GM19099 (cell line): ENCODE measurements around the gene KIF20A.

ENCODE experiments used
- POLR2A ChIP-seq: IDR thresholded peaks from 3 replicates; pipeline ENCODE4 v1.6.1; 2011; ENCODE audit warnings: low read depth; ENCODE audit not compliant: insufficient read length; ENCODE audit errors: extremely low read depth

The KIF20A gene

DNA sequence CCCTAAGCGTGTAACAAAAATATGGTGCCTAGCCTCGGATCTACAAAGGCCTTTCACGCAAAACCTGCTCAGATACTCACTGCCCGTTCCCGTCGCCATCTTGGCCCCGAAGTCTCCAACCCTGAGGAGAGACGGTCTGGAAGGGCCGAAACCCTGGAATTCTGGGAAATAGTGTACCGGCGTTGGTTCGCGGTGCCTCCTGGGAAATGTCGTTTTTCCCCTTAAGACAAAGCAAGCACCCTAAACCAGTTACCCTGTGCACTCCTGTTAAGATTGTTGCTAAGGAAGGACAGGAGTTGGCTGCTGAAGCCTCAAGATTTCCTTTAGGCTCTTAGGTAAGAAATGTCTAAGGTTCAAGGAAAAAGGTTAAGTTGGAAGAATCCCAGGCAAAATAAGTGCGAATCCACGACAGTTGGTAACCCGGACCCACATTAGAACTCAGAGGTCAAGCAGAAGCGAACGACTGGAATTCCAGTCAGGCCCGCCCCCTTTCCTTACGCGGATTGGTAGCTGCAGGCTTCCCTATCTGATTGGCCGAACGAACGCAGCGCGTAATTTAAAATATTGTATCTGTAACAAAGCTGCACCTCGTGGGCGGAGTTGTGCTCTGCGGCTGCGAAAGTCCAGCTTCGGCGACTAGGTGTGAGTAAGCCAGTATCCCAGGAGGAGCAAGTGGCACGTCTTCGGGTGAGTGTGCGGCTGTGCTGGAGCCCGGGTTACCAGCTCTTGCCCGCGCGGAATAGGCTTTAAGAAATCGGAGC is at the start of gene KIF20A, which contains the start of gene BRD8:
KIF20A (plus strand) TSS at position 597 of the 761 bp plus-strand sequence. CDS start 569 bp downstream, outside the sequence.
BRD8 (minus strand) TSS at position 115 of the 761 bp plus-strand sequence; CDS start at position 99, 16 bp downstream.
- peak; percentile 77 for TF ChIP-seq POLR2A

DNA sequence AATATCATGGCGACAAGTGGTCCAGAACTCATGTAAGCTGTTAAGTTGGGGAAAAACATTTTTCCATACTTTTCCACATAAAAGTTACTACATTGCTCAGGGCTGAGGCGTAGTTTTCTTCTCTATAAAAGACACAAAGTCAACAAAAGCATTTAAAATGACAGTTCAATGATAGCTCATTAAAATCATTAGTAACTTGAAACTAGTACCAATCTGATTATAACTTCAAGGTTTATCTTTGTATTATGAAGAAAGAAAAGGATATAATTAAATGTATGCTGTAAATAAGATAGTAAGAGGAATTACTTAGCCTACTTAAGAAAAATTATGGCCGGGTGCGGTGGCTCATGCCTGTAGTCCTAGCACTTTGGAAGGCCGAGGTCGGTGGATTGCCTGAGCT is 49.6 kb upstream of the KIF20A start:
- no peak for TF ChIP-seq POLR2A

DNA sequence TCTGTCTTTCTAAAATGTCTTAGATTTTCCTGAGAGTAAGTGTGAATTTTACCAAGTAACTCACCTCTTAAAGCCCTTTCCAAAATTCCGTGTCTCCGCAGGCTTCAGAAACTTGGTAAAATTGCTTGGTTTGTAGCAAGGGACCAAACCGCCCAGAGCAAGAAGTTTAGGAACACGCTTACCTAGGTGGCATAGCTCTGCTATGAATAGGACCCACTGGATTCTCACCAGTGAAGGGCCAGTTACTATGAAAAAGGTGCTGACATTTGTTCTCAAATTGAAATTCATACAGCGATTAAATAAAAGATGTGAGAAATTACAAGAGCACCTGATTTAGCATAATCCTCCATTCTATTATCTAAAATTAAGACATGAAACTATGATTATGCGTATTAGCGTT is 46.4 kb upstream of the KIF20A start:
- TF ChIP-seq POLR2A: no peak

DNA sequence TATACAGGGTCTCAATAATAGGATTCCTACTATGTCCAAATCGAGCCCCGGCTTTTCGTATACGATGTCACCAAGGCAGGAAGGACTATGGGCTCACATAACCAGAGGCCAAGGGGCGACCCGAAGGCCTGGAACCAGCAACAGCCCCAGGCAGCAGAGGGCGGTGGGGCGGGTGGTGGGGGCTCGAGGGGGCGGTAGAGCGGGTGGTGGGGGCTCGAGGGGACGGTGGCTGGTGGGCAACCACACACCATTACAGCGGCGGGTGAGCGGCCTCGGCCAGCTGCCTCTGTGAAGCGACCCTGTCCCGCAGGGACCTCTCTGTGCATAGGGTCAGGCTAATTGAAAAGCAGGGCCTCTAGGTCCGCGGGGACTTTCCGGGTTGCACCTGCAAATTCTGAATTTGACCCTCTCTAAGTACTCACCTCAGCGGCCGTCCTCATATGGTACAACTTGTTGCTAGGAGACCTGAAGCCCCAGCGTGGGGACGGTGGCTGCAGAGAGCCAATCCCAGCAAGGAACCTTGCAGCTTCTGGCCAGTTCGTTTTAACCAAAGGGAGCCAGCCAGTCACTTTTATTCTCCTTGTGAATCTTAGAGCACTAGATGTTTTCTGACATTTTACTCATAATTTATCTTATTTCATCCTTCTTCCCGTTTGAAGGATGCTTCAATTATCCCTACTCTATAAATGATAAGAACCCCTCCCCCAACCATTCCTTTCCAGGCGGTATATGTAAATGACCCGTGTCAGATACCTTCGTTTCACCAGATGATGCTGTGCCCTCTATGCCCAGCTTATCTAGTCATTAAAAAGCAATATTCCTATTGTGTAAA is 39.7 kb upstream of the KIF20A start, which contains the start of gene NME5:
NME5 (minus strand) TSS at position 480 of the 832 bp plus-strand sequence. CDS start 648 bp downstream, outside the sequence.
- TF ChIP-seq POLR2A: no peak

DNA sequence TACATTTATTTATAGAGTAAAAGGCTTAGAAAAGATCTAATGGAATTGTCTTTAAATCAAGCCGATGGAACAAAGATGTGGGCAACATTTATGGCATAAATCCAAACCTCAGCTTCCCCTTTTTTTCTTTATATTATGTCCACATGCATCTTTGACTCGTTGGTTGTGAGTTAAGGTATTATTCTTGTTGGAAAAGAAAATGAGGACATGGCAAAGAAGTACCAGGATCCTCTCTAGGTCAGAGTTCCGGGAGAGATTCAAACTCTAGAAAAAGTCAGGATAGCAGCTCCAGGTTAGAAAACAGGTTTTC is 39.2 kb upstream of the KIF20A start:
- no peak for TF ChIP-seq POLR2A

DNA sequence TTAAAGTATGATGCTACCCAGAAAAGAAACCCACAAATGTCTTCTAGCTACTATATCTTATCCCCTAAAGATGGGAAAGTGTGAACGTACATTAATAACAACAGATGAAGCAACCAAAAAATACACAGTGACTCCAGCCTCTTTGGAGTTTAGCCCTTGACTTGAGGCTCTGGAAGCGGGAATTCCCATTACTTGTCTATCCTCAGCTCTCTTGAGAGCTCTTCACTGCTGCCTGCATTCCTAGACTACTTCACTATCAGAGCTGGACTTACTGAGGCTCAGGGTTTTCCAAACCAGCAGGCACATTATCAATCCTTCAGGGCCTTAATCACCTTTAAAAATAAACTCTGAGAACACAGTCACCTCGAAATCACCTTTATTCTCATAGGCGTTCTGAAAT is 38.6 kb upstream of the KIF20A start:
- TF ChIP-seq POLR2A: no peak

DNA sequence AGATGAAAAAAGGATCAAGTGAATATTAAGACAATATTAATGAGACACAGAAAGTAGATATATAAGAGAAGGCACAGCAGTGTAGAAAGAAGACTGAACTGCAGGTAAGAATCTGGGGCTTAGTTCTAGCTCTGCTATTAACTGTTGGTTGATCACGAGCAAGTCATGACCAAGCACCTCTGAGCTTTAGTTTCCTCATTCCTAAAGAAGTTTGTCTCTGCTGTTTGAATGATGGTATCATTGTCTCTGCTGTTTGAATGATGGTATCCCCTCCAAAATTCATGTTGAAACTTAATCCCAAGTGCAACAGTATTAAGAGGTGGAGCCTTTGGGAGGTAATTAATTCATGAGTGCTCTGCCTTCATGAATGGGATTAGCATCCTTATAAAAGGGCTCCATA is 37.2 kb upstream of the KIF20A start:
- TF ChIP-seq POLR2A: no peak

DNA sequence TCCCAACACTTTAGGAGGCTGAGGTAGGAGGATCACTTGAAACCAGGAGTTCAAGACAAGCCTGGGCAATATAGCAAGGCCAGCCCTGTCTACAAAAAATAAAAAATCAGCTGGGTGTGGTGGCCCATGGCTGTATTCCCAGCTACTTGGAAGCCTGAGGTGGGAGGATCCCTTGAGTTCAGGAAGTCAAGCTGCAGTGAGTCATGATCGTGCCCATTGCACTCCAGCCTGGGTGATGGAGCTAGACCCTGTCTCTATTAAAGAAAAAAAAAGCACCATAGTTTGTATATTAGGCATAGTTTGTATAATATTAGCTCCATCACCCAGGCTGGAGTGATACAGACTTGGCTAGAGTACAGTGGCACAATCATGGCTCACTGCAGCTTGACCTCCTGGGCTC is 30.1 kb upstream of the KIF20A start:
- TF ChIP-seq POLR2A: no peak

DNA sequence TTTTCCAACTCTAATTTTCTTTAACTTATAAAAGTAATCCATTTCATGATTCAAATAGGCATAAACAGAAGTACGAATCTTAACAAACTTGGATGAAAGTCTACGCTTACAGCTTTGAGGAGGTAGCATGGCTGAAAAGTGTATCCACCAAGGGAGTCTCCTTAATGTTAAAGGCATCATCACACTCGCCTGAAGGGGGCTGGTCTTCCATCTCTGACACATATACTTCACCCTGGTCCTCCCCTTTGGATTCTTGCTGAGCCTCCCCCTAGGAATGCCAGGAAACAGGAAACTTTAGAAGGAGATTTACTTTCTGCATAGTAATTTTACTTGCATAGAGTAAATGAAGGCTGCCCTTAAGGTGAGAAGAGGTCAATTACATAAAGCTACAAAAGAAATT is 29.4 kb upstream of the KIF20A start:
- no peak for TF ChIP-seq POLR2A

DNA sequence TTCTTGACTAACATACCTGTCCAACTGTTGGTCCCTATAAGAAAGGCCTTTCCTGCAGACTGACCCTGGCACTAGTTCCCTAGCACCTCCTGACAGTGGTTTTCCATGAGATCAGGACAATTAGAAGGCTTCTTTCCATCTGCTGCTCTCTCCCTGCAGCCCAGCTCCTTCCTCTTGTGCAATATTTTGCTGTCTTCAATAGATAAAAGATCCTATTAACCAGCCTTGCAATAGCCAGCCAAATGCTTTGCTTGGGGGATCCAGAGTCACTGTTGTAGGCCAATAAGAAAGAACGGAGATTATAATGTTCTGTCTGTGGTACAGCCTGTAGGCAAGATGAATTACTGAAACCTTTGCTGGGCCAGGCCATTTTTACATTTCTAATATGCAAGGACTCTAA is 21.3 kb upstream of the KIF20A start:
- no peak for TF ChIP-seq POLR2A

DNA sequence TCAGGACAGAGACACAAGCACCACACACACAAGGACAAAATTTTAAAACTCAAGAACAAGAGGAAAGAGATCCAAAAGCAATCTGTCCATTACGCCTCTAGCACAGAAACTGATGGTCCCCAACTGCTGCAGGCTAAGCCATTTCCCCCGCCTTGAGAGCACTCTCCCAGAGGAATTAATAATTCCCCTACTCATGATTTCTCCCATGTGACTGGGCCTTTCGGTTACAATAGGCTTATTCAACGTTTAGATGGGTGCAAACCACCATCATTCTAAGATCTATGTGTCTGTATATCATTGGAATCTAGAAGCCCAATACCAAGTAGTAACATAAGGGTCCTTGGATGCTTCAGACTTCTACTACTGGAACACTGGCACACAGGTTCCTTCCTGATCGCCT is 19.2 kb upstream of the KIF20A start:
- no peak for TF ChIP-seq POLR2A

DNA sequence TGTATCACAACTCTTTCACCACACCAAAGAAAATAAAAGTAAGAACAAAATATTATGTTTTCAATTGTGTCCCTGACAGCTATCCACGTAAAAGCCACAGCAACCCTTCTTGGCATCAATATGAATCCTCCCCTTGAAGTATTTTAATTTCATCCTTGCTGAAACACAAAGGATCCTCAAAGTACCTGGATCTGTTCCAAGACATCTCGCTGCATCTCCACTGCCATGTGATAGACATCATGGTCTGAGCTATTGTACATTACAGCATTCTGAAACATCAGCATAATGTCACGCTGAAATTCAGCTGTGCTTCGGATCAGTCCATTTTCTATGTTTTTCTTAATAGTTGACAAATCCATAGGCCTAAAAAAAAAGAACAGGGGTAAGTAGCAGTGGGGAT is 18.2 kb upstream of the KIF20A start:
- no peak for TF ChIP-seq POLR2A

DNA sequence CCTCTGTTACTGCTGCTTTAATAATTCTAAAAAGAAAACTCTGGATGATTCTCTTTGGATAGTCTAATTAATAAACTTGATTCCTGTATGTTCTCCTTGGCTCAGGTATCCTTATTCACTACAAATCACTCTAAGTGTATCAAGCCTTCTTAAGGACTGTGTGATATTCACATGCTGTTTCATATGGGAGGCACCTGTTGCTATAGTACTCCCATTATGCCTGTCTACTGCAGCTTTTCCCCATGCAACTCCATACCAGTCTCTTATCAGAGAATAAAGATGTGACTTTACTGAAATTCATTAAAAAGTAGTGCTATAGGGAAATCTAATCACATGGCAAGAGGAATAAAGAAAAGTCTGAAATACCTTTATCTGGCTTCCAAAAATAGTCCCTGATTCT is 15.2 kb upstream of the KIF20A start:
- TF ChIP-seq POLR2A: no peak

DNA sequence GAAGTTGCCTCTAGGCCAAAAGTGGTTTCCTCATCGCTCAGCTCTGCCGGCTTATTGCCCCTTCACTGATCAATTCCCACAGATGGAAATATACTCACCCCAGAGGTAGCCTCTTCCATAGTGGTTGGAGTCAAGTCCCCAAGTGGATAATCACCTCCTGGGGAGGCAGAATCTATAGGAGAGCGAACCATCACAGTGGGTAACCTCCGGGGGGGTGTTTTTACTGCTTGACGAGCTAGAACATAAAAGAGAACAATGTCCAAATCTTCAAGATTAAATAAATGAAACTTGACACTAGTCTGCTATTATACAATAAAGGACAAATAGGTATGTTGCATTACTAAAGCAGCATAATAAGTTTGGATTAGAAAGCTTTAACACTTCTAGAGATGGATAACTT is 9.8 kb upstream of the KIF20A start:
- TF ChIP-seq POLR2A: no peak

DNA sequence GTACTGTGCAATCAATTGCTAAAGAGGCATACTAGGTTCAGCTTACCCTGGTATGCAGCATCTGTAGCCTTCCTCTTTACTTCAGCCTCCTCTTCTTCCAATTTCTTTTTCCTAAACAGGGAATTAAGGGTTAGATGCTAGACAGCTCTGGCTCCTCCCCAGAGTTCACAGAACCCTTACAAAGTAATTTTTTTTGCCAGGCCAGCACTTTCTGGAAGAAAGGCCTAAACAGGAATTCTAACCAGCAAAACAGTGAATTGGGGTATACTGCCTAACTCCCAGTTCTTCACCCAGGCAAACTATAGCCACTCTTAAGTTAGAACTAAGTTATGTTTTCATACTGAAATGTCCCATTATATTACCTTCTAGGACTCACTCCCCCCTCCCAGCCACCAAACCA is 8.6 kb upstream of the KIF20A start:
- no peak for TF ChIP-seq POLR2A

DNA sequence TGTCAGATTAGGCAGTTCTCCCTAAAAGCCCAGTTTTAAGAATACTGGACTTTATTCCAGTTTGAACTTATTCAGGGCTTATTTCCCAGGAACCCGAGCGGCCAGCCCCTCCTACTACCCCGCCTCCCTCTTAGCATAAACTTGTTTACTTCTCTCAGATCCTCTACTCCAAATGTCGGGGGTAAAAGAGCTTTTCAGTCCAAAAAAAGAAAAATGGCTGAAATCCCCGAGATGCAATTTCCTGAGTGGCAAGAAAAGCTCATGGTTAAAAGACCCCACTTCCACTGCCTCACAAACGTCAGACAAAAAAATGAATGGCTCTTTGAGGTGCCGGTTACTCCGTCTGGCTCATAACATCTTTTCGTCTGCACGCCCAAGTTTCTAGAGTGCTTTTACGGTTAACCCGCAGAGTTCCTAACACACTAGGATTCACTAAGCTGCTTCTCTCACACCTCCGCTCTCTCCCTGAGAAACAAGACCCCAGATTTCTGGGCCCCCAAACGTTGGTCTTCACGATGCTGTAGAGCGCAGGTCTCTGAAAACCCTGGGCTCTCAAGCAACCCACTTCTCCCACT is 884 bp upstream of the KIF20A start:
- TF ChIP-seq POLR2A: no peak
